Brain microvascular endothelial cell (primary cell): Measurements from ENCODE around the gene EPN2.

ENCODE experiments used
- DNase-seq: peaks from one replicate; pipeline ENCODE4 v3.0.0-alpha.2; 2020
- H3K27ac ChIP-seq: fragments of 250-450 bp; sonication (Bioruptor Pico); 2 replicates; pipeline ENCODE4 v1.5.1; 2020; ENCODE audit warnings: mild to moderate bottlenecking, moderate library complexity
- H3K27me3 ChIP-seq: fragments of 250-450 bp; sonication (Bioruptor Pico); replicated peaks from 2 replicates; pipeline ENCODE4 v1.5.1; 2020; ENCODE audit warnings: mild to moderate bottlenecking
- H3K36me3 ChIP-seq: fragments of 250-450 bp; sonication (Bioruptor Pico); replicated peaks from 2 replicates; pipeline ENCODE4 v1.5.1; 2020; ENCODE audit warnings: mild to moderate bottlenecking
- H3K4me3 ChIP-seq: 2 replicates; pipeline ENCODE4 v1.5.1; 2011; ENCODE audit warnings: low read depth, mild to moderate bottlenecking, control low read depth, low read length, moderate library complexity
- in situ Hi-C: cut with HindIII; loops from 2 replicates; pipeline ENCODE4 v1.10.0; 2017; ENCODE audit warnings: low sequenced_read_pairs, low pct_ligation_motif_present
- TF ChIP-seq, protein P1 (sequence below): IDR thresholded peaks from 2 replicates; pipeline ENCODE4 v1.5.1; 2011; ENCODE audit warnings: low read depth, mild to moderate bottlenecking, moderate library complexity, low read length, control low read depth, inconsistent platforms; ENCODE audit errors: missing control alignments

EPN2 gene

DNA sequence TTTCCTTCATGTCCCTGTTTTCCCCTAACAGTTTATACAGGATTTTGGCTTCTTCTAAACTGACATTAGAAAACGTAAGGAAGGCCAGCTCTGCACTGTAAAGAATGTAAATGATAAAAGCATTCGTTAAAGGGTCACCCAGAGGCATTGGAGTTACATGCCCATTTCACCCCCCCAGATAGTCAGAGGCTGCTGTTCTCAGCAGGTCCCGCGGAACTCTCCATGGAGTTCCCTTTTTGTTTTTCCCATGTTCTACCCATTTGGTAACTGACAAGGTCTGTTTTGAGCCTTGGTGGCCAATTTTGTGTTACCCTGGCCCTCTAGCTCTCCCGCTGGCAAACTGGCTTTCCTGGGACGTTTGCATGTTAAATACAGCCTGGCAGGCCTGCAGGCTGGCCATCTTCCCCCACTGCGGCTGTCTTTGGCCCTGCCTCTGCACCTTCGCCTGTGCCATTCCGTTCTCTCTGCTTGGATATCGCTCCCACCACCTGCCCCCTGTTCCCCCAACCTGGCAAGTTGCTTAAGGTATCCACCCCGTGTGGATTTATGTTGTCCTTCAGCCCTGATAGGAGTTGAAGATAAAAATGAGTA, 49.7 kb downstream of the EPN2 start:
- Histone ChIP-seq H3K27me3 (no peaks in the 10 kb centered on the region), H3K36me3 (peaks cover 14% of the 10 kb centered on the region), H3K4me3 (no peak overlapping the region), H3K27ac (no peak overlapping the region)
- TF ChIP-seq, protein P1, sequence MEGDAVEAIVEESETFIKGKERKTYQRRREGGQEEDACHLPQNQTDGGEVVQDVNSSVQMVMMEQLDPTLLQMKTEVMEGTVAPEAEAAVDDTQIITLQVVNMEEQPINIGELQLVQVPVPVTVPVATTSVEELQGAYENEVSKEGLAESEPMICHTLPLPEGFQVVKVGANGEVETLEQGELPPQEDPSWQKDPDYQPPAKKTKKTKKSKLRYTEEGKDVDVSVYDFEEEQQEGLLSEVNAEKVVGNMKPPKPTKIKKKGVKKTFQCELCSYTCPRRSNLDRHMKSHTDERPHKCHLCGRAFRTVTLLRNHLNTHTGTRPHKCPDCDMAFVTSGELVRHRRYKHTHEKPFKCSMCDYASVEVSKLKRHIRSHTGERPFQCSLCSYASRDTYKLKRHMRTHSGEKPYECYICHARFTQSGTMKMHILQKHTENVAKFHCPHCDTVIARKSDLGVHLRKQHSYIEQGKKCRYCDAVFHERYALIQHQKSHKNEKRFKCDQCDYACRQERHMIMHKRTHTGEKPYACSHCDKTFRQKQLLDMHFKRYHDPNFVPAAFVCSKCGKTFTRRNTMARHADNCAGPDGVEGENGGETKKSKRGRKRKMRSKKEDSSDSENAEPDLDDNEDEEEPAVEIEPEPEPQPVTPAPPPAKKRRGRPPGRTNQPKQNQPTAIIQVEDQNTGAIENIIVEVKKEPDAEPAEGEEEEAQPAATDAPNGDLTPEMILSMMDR, result no peak
- DNase-seq, result no peak
- in situ Hi-C loops, result no loop called here

DNA sequence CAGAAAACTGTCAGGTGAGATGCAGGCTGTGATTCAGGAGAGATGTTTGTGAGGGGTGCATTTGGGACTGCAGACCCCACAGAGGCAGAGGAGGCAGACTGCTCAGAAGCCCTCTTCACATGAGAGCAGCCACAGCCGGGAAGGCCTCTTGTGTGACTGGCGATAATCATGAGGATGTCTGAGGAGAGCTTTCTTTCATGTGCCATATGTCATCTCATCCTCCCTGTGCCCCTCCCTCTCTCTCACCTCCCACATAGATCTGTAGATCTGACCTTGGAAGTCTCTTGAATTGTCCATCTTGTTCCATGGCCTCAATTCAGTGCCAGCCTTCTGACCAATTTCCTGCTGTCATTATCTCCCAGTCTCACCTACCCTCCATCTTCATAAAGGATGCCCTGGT, 50.5 kb downstream of the EPN2 start:
- Histone ChIP-seq H3K27me3 (no peaks in the 10 kb centered on the region), H3K27ac (no peak overlapping the region), H3K36me3 (peaks cover 14% of the 10 kb centered on the region), H3K4me3 (no peak overlapping the region)
- in situ Hi-C loops, result no loop called here
- no peak for DNase-seq
- TF ChIP-seq, protein P1, result no peak

DNA sequence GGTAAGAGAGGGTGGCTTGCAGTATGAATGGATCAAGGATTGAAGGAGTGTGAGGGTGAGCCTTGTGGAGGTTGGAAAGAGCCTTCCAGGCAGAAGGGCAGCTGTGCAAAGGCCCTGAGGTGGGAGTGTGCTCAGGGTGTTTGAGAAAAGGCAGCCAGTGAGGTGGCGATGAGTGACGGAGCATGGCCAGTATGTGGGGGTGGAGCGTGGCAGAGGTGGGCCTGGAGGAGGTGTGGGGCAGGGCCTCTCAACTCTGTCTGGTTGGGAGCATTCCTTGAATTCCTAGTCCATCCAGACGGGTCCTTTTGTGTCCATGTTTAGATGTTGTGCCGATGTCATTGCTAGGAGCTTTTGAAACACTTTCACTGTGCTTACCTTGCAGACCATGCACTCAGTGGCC, 51.3 kb downstream of the EPN2 start:
- H3K4me3 ChIP-seq, result no peak overlapping the region
- H3K27me3 ChIP-seq, result no peaks in the 10 kb centered on the region
- no peak overlapping the region for H3K27ac ChIP-seq
- TF ChIP-seq, protein P1, result no peak
- in situ Hi-C loops, result no loop called here
- H3K36me3 ChIP-seq, result peaks cover 14% of the 10 kb centered on the region
- DNase-seq, result no peak

DNA sequence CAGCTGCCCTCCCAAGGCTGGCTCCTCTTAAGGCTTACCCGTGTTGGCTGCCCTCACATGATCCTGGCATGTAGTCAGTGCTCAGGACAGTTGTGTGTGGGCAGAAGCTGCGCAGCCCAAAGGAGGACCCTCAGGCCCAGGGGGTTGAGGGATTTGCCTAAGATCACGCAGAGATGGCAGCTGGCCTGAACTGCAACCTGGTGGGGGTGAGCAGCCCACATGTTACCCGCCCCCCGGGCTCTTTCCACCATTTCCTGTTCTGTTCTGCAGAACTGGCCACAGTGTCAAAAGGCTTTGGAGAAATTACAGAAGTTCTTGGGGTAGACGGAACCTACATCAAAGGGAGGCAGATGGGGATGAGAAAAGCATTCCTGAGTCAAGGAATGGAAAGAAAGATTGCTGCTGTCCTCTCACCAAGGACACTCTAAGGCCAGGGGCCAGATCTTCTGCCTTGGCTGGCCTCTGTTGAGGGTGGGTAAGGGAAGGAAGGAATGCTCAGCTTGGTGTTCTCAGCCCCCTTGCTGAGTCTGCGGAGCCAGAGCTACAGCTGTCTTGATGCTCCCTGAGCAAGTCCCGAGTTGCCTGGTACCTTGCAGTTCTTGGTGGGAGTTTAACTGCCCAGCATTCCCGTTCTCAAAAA, 53.0 kb downstream of the EPN2 start:
- Histone ChIP-seq H3K27ac (no peak overlapping the region), H3K4me3 (no peak overlapping the region), H3K27me3 (no peaks in the 10 kb centered on the region), H3K36me3 (peaks cover 7% of the 10 kb centered on the region)
- in situ Hi-C loops, result no loop called here
- TF ChIP-seq, protein P1, result no peak
- DNase-seq, result no peak

DNA sequence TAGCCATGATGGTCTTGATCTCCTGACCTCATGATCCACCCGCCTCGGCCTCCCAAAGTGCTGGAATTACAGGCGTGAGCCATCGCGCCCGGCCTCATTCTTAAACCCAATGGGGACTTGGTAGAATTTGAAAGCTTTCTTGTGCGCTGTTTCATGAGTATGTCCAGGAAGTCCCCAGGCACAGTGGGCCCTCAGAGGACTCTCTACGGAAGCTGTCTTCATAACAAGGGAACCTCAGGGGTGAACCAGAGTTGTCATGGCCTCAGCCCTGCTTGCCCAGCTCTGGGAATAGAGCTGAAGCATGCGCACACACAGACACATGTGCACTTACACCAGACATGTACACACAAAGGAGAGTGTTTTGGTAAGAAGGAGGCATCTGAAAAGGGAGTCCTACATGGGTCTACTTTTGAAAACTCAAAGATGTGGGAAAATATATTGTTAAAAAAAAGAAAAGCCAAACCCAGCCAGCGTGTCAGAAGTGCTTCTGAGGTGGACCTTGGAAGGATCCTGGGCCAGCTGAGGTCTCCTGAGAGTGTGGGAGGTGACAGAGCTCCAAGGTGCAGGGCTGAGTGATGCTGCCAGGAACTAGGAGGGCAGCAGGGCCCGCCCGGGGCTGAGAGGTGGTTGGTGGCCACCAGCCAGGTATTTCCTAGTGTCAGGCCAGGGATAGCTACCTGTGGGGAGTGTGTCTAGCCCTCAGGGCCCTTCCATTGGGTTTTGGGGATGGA, 54.6 kb downstream of the EPN2 start:
- Histone ChIP-seq H3K27me3 (no peaks in the 10 kb centered on the region), H3K36me3 (peaks cover 7% of the 10 kb centered on the region), H3K4me3 (no peak overlapping the region), H3K27ac (no peak overlapping the region)
- in situ Hi-C loops, result no loop called here
- TF ChIP-seq, protein P1, result no peak
- no peak for DNase-seq
